Suprapubic skin (tissue), 3 donors: ENCODE results near the gene BANP.

Source experiments
- CTCF ChIP-seq, 2 donors: fragments of 200-600 bp in 1 of 2; fragments of 450-650 bp in 1 of 2; sonication (generic) in 1 of 2; IDR thresholded peaks; one replicate each; pipeline ENCODE4 v1.5.1; 2016 to 2019; ENCODE audit warnings: antibody characterized with exemption in 2 of 2, mild to moderate bottlenecking in 1 of 2, moderate library complexity in 1 of 2
- EP300 ChIP-seq: sonication (generic); formaldehyde crosslinking; IDR thresholded peaks from one replicate; pipeline ENCODE4 v1.6.1; 2017; ENCODE audit warnings: antibody characterized with exemption
- POLR2A ChIP-seq, 2 donors: fragments of 450-650 bp; IDR thresholded peaks; one replicate each; pipeline ENCODE4 v1.6.1; 2017; ENCODE audit warnings: antibody characterized with exemption in 2 of 2, mild to moderate bottlenecking in 2 of 2, moderate library complexity in 2 of 2

DNA sequence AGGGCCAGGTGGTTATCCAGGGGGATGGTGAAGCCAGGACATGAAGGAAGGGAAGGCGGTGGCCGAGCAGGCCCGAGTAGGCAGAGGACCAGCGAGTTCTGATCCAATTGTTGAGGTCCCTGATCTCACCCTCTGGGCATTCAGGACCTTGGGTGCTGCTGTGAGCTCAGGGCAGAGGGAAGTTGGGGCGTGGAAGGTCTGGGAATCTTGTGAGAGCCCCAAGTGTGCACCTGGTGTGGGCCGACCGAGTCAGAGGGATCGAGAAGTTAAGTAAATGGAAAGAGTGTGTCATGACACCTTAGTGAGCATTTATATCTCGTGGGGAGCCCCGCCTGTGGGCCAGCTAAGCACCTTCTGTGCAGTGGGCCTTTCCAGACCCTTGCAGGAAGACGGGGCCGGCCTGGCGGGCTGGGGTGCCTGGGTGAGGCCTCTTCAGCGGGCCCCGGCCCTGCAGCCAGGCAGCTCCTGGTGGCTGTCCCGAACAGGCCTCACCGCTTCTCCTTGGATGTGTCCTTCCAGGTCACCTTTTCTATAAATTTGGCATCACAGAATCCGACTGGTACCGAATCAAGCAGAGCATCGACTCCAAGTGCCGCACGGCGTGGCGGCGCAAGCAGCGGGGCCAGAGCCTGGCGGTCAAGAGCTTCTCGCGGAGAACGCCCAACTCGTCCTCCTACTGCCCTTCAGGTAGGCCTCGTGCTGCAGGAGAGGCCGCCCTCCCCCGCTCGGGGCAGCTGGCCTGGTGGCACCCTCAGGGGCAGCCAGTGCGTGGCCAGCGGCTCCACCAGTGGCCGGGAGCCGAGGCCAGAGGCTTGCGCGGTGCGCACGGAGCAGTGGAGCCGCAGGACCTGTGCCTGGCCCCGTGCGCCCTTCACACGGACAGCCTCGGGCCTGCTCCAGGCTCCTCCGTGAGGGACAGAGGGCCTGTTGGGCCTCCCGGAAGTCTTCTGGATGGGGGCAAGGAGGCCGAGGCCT, 76.0 kb downstream of the BANP start:
- no peak for TF ChIP-seq EP300
- no peak for TF ChIP-seq POLR2A (IDR thresholded peaks at IDR 0.05)
- no peak for TF ChIP-seq CTCF (IDR thresholded peaks at IDR 0.05)
